ENCODE data around the gene MDGA2. TPM values are rescaled to one million over a fixed set of nuclear protein-coding genes. Genes with fewer than 3 reads are reported as not detected.
"Not testable (repeated sequence)": the region's sequence is repeated elsewhere in the genome, so short reads cannot be mapped to it uniquely, and the experiment has no call there.

The MDGA2 gene
- total RNA-seq, 2 donors from 2014 or later: not detected

DNA sequence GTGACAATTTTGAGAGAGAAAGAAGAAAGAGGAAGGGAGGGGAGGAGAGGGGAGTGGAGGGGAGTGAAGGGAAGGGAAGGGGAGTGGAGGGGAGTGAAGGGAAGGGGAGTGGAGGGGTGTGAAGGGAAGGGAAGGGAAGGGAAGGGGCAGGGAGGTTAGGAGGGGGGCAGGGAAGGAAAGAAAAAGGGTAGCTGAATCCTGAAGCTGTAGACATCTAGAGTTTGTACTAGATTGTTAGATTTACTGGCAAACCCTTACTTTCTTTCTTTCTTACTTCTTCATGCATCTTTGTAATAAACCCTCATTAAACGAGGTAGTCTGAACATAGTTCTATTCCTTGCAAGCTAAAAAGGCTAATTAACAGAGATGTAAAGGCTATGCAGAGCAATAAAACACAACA, 378.0 kb downstream of the MDGA2 start:
- no peaks in the 10 kb centered on the region for H3K9me3 ChIP-seq
- WGBS, 2 donors: 41 to 45% methylated on average over 1 of the region's 1 CpG
- TF ChIP-seq, protein P1, sequence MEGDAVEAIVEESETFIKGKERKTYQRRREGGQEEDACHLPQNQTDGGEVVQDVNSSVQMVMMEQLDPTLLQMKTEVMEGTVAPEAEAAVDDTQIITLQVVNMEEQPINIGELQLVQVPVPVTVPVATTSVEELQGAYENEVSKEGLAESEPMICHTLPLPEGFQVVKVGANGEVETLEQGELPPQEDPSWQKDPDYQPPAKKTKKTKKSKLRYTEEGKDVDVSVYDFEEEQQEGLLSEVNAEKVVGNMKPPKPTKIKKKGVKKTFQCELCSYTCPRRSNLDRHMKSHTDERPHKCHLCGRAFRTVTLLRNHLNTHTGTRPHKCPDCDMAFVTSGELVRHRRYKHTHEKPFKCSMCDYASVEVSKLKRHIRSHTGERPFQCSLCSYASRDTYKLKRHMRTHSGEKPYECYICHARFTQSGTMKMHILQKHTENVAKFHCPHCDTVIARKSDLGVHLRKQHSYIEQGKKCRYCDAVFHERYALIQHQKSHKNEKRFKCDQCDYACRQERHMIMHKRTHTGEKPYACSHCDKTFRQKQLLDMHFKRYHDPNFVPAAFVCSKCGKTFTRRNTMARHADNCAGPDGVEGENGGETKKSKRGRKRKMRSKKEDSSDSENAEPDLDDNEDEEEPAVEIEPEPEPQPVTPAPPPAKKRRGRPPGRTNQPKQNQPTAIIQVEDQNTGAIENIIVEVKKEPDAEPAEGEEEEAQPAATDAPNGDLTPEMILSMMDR (IDR thresholded peaks at IDR 0.05): no peak
- no peak for TF ChIP-seq POLR2A (IDR thresholded peaks at IDR 0.05)
- no peak overlapping the region for H3K27ac ChIP-seq
- ATAC-seq: no peak
- no peaks in the 10 kb centered on the region for H3K36me3 ChIP-seq (replicated peaks in 1 of 2; ENCODE audit: insufficient read depth in 1 of 2, low read depth in 2 of 2)
- H3K4me1 ChIP-seq: no peaks in the 10 kb centered on the region
- intact Hi-C loops (cut with DNase I): no loop called here
- DNase-seq: no peak
- H3K4me3 ChIP-seq: no peak overlapping the region
- H3K27me3 ChIP-seq: no peaks in the 10 kb centered on the region

DNA sequence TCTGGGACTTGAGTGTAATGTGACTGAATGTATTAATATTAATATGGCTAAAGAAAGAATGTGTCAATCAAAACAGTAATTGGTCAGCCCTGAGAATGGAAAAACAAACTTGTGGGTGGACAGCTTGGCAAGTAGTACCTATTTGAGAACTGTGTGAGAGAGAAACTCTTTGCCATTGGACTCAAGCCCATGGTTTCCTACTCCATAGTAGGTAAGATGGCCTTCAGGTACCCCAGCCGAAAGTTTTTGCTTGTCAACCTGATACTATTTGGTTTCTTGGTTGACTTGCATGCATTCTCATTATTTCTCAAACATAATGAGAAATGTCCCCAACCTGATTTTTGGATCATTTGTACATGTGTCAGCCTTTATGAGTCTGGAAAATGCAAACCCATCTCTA, 391.1 kb downstream of the MDGA2 start:
- 23 to 36% methylated on average over 1 of the region's 1 CpG for WGBS, 2 donors

DNA sequence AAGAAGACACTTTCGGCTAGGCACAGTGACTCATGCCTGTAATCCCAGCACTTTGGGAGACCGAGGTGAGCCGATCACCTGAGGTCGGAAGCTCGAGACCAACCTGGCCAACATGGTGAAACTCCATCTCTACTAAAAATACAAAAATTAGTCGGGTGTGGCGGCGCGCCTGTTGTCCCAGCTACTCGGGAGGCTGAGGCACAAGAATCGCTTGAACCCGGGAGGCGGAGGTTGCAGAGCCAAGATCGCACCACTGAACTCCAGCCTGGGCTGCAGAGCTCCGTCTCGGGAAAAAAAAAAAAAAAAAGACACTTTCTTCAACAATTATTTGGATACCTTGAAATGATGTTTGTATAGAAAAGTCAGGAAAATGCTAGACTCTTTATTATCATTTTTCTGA, 393.6 kb downstream of the MDGA2 start:
- H3K9me3 ChIP-seq; intact Hi-C loops (cut with DNase I); H3K4me1 ChIP-seq; DNase-seq; H3K27ac ChIP-seq; H3K4me3 ChIP-seq; H3K27me3 ChIP-seq; H3K36me3 ChIP-seq (replicated peaks in 1 of 2; ENCODE audit: insufficient read depth in 1 of 2, low read depth in 2 of 2); ATAC-seq: not testable (repeated sequence)
- 81 to 85% methylated on average over 16 of the region's 16 CpGs for WGBS, 2 donors

More for the DNA sequence above, 391.1 kb downstream of the MDGA2 start:
- DNase-seq (no peak), ATAC-seq (no peak)
- Histone ChIP-seq H3K4me3 (no peak overlapping the region), H3K27me3 (no peaks in the 10 kb centered on the region), H3K9me3 (no peaks in the 10 kb centered on the region), H3K27ac (no peak overlapping the region), H3K4me1 (no peaks in the 10 kb centered on the region), H3K36me3 (replicated peaks in 1 of 2; ENCODE audit: insufficient read depth in 1 of 2, low read depth in 2 of 2) (no peaks in the 10 kb centered on the region)
- no peak for TF ChIP-seq POLR2A (IDR thresholded peaks at IDR 0.05)
- TF ChIP-seq, protein P1 (IDR thresholded peaks at IDR 0.05): no peak
- intact Hi-C loops (cut with DNase I): no loop called here

DNA sequence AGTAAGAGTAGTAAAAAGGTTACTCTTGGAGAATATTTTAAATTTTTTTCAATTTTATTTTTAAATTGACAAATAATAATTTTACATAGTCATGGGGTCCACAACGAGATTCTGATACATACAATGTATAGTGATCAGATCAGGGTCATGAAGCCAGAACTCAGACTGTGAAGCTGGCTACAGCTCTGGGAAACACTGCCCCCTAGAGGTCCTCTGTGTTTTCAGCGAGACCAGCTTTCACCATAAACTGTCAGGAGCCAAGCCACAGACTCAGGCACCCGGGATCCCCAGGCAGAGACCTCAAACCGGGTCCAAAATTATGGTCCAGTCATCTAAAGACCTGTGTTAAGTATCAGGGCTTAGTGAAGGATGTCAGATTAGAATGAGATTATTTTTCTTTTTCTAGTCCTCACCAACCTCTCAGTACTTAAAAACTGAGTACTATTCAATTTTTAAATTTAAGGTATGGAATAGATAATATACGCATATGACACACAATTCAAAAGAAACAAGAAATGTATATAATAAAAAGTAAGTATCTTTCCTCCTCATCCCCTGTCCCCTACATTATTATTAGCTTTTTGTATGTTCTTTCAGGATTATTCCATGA, 397.1 kb downstream of the MDGA2 start:
- Histone ChIP-seq H3K36me3 (replicated peaks in 1 of 2; ENCODE audit: insufficient read depth in 1 of 2, low read depth in 2 of 2) (no peaks in the 10 kb centered on the region), H3K4me1 (no peaks in the 10 kb centered on the region), H3K27ac (no peak overlapping the region), H3K4me3 (no peak overlapping the region), H3K9me3 (no peaks in the 10 kb centered on the region), H3K27me3 (no peaks in the 10 kb centered on the region)
- peak; percentile 15 to 47 (median 41) for DNase-seq
- intact Hi-C loops (cut with DNase I): no loop called here
- TF ChIP-seq, protein P1 (IDR thresholded peaks at IDR 0.05): peak in 6 of 7 experiments; percentile 30 to 61 (median 38)
- no peak for TF ChIP-seq POLR2A (IDR thresholded peaks at IDR 0.05)
- 17 to 26% methylated on average over 5 of the region's 5 CpGs for WGBS, 2 donors
- no peak for ATAC-seq

DNA sequence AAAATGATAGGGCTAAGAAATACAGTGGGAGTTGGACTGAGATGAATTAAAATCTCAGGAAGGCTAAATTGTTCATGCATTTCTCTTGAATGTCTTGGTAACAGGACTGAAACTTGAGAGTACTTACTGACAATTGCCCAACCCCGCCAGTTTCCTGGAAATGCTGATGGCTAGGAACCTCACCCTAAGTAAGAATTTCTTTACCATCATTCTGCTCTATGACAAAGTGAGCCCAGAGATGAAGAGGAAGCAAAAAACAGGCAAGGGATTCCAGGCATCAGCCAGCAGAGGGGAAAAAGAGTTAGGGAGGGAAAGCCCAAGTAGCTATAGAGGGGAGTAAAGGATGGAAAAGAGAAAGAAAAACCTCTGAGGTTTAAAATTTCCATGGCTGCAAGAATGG, 397.7 kb downstream of the MDGA2 start:
- intact Hi-C loops (cut with DNase I): no loop called here
- ATAC-seq (no peak), DNase-seq (no peak)
- no peaks in the 10 kb centered on the region for H3K4me1 ChIP-seq
- TF ChIP-seq, protein P1 (IDR thresholded peaks at IDR 0.05): no peak
- TF ChIP-seq POLR2A (IDR thresholded peaks at IDR 0.05): no peak
- no peak overlapping the region for H3K4me3 ChIP-seq
- 83 to 93% methylated on average over 1 of the region's 1 CpG for WGBS, 2 donors
- no peak overlapping the region for H3K27ac ChIP-seq
- H3K27me3 ChIP-seq: no peaks in the 10 kb centered on the region
- H3K9me3 ChIP-seq: no peaks in the 10 kb centered on the region
- H3K36me3 ChIP-seq (replicated peaks in 1 of 2; ENCODE audit: insufficient read depth in 1 of 2, low read depth in 2 of 2): no peaks in the 10 kb centered on the region
